Mesothelial cell of epicardium (in vitro differentiated cells): Measurements from ENCODE around the gene PAPOLA. TPM values are rescaled to one million over a fixed set of nuclear protein-coding genes. Genes with fewer than 3 reads are reported as not detected.

ENCODE experiments used
- DNase-seq, 2 experiments: peaks; one replicate each; pipeline ENCODE4 v3.0.0; 2021; ENCODE audit warnings: low spot score in 2 of 2; ENCODE audit not compliant: unreplicated experiment in 2 of 2
- H3K27ac Mint-ChIP-seq: 2 replicates; pipeline ENCODE4 v1.8.0; 2021; ENCODE audit warnings: mixed read lengths
- H3K27me3 Mint-ChIP-seq: 2 replicates; pipeline ENCODE4 v1.8.0; 2021; ENCODE audit warnings: low read depth, mixed read lengths
- H3K36me3 Mint-ChIP-seq: 2 replicates; pipeline ENCODE4 v1.8.0; 2021; ENCODE audit warnings: mixed read lengths
- H3K4me1 Mint-ChIP-seq: 2 replicates; pipeline ENCODE4 v1.8.0; 2021; ENCODE audit warnings: mixed read lengths
- H3K4me3 Mint-ChIP-seq: 2 replicates; pipeline ENCODE4 v1.8.0; 2021; ENCODE audit warnings: mild to moderate bottlenecking, moderate library complexity, mixed read lengths
- H3K9me3 Mint-ChIP-seq: 2 replicates; pipeline ENCODE4 v1.8.0; 2021; ENCODE audit warnings: mixed read lengths
- total RNA-seq: library from RNA; stranded (reverse); gene quantifications from 3 replicates; pipeline ENCODE4 v1.2.1, GENCODE V29; 2021
- TF ChIP-seq, protein P1 (sequence below): fragments of 200-600 bp; sonication (generic); IDR thresholded peaks from one replicate; pipeline ENCODE4 v1.5.0; 2021; ENCODE audit warnings: antibody characterized with exemption; ENCODE audit not compliant: unreplicated experiment

Gene PAPOLA
- total RNA-seq, 1 donor from 2014 or later = 196 TPM

- H3K36me3 Mint-ChIP-seq = no peaks in the 10 kb centered on the region
- TF ChIP-seq, protein P1, sequence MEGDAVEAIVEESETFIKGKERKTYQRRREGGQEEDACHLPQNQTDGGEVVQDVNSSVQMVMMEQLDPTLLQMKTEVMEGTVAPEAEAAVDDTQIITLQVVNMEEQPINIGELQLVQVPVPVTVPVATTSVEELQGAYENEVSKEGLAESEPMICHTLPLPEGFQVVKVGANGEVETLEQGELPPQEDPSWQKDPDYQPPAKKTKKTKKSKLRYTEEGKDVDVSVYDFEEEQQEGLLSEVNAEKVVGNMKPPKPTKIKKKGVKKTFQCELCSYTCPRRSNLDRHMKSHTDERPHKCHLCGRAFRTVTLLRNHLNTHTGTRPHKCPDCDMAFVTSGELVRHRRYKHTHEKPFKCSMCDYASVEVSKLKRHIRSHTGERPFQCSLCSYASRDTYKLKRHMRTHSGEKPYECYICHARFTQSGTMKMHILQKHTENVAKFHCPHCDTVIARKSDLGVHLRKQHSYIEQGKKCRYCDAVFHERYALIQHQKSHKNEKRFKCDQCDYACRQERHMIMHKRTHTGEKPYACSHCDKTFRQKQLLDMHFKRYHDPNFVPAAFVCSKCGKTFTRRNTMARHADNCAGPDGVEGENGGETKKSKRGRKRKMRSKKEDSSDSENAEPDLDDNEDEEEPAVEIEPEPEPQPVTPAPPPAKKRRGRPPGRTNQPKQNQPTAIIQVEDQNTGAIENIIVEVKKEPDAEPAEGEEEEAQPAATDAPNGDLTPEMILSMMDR = no peak
- no peak overlapping the region for H3K4me3 Mint-ChIP-seq
- peaks cover 9% of the 10 kb centered on the region for H3K9me3 Mint-ChIP-seq
- H3K27ac Mint-ChIP-seq = no peak overlapping the region
- H3K27me3 Mint-ChIP-seq = peaks cover 15% of the 10 kb centered on the region
- H3K4me1 Mint-ChIP-seq = no peaks in the 10 kb centered on the region
- no peak for DNase-seq
These were observed 96.9 kb downstream of the PAPOLA start for GRCh38 chr14:96599076-96599475.

DNA sequence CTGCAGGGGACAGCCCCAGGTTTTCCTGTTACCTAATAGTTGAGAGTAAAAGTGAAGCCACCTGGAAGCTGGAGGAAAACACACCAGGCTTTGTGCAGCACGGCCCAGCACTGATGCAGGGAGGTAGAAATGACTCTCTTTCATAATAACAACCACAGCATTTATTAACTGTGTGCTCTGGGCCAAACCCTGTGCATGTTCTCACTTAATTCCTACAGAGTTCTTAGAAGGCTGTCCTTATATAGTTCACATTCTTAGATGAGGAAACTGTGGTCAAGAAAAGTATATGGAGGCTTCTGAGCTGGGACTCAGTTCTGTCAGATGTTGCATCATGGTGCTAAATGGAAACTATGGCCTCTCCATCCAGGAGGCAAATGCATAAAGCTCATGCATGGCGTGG lies 100.0 kb downstream of the PAPOLA start:
- Mint-ChIP-seq H3K9me3 (peaks cover 9% of the 10 kb centered on the region), H3K4me3 (no peak overlapping the region), H3K27me3 (peaks cover 38% of the 10 kb centered on the region), H3K27ac (no peak overlapping the region), H3K36me3 (no peaks in the 10 kb centered on the region), H3K4me1 (no peaks in the 10 kb centered on the region)
- no peak for DNase-seq
- TF ChIP-seq, protein P1 = no peak

GRCh38 chr14:96603350-96604255 lies 101.4 kb downstream of the PAPOLA start:
- Mint-ChIP-seq H3K9me3 (peaks cover 9% of the 10 kb centered on the region), H3K27me3 (peaks cover 38% of the 10 kb centered on the region), H3K4me1 (no peaks in the 10 kb centered on the region), H3K27ac (no peak overlapping the region), H3K36me3 (no peaks in the 10 kb centered on the region), H3K4me3 (no peak overlapping the region)
- no peak for DNase-seq
- TF ChIP-seq, protein P1 = no peak

DNA sequence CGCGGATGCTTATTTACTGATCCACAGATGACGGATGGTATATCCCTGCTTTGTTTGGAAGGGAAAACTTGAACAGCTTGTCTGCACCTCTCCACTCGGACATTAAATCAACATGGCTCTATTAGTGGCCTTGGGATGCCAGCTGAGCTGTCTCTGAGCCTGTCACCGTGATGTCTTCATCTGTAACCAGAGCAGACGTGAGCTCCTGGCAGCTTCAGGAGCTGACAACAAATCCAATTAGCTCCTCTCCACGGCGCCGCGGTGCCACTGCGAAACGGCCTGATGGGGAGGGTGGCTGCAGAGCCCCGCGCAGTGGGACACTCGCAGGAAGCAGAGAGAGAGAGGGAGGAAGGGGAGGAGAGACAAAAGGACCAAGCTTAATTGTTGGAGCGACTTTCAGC lies 112.3 kb downstream of the PAPOLA start:
- Mint-ChIP-seq H3K36me3 (no peaks in the 10 kb centered on the region), H3K4me3 (no peak overlapping the region), H3K27ac (no peak overlapping the region), H3K9me3 (peaks cover 10% of the 10 kb centered on the region), H3K27me3 (peaks cover 73% of the 10 kb centered on the region), H3K4me1 (peaks cover 1% of the 10 kb centered on the region)
- TF ChIP-seq, protein P1 = no peak
- no peak for DNase-seq

DNA sequence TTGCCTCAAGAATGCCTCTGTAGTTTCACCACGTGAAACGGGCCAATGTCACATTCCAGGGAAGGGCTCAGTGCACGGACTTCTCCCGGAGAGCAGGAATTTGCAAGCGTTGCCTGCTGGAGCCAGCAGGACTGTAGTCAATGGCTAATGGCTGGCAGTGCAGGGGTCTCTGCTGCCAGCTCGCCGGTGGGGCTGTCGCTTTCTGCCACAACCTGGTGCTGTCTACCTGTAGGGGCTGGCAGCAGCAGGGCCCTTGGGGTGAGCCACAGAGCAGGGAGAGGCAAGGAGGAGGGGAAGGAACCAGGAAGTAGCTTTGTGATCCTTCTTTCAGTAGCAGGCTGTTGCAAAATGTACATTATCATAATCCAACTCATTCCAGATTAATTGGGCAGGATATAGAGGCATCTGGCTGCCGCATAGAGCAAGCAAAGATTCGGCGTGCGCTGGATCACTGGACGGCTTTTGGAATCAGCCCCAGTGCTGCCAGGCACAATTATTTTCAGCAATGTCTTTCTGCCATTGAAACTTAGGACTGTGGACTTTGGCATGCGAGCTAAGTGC lies 114.1 kb downstream of the PAPOLA start:
- no peak overlapping the region for H3K27ac Mint-ChIP-seq
- TF ChIP-seq, protein P1 = no peak

More for the DNA sequence above, 114.1 kb downstream of the PAPOLA start:
- Mint-ChIP-seq H3K9me3 (no peaks in the 10 kb centered on the region), H3K27me3 (peaks cover 66% of the 10 kb centered on the region), H3K4me3 (no peak overlapping the region), H3K36me3 (no peaks in the 10 kb centered on the region), H3K4me1 (peaks cover 1% of the 10 kb centered on the region)
- DNase-seq = no peak

Other genes starting within 250 kb of the PAPOLA start
- 10.4 to 12.5 TPM (median 10.9 TPM) in 3 replicates for gene BDKRB1, start 246.2 kb upstream of the PAPOLA start, total RNA-seq
- 24.2 to 25.6 TPM (median 25.3 TPM) in 3 replicates for gene ATG2B, start 139.0 kb upstream of the PAPOLA start, total RNA-seq
- 12.2 to 13.7 TPM (median 13.6 TPM) in 3 replicates for gene GSKIP, start 138.9 kb upstream of the PAPOLA start, total RNA-seq
- 1.9 to 2.6 TPM (median 2.2 TPM) in 3 replicates for gene AK7, start 110.3 kb upstream of the PAPOLA start, total RNA-seq